Activated CD8-positive, alpha-beta memory T cell treated with anti-CD3 and anti-CD28 coated beads, Interleukin-2, amount 50 U/mL, for 24 hours (primary cell): ENCODE data around the gene MSI2.

ENCODE experiments used
- DNase-seq: peaks from one replicate; pipeline ENCODE4 v3.0.0-alpha.2; 2020; ENCODE audit errors: extremely low read depth

Gene MSI2

DNA sequence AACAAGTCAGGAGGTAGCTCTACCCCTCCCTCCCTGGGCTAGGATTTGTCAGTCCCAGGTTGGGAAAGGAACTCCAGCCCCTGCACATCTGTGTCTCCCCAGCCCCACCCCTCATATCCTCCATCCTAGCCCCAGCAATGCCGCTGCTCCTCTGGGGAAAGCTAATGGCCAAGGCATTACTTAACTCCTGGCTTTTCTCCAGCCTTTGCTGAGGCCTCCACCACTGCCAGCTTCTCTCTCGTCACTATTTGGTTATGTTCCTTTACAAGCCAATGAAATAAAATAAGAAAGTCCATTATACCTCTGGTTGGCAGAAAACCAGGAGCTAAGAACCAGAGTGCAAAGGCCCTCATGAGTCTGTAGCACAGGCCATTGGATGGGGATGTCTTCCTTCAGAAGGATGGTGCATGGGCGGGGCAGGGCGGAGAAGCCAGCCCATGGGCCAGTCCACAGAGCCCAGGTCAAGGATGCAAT lies 317.8 kb downstream of the MSI2 start:
- DNase-seq, result no peak

DNA sequence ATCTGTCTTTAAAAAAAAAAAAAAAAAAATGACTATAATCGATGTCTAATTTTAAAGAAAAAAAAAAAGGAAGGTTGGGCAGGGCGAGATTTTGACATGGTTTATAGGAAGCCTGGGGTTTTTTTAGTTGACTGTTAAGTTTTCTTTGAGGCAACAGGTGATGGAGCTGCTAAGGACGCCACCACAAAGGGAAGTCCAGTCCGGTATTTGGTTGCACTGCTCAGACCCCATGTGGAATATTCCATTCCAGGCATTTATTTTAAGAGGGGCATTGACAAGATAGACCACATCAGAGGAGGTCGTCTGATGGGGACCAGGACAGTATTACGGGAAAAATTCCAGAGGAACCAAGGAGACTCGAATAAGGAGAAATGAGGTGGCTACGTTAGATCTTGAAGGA lies 320.4 kb downstream of the MSI2 start:
- no peak for DNase-seq

DNA sequence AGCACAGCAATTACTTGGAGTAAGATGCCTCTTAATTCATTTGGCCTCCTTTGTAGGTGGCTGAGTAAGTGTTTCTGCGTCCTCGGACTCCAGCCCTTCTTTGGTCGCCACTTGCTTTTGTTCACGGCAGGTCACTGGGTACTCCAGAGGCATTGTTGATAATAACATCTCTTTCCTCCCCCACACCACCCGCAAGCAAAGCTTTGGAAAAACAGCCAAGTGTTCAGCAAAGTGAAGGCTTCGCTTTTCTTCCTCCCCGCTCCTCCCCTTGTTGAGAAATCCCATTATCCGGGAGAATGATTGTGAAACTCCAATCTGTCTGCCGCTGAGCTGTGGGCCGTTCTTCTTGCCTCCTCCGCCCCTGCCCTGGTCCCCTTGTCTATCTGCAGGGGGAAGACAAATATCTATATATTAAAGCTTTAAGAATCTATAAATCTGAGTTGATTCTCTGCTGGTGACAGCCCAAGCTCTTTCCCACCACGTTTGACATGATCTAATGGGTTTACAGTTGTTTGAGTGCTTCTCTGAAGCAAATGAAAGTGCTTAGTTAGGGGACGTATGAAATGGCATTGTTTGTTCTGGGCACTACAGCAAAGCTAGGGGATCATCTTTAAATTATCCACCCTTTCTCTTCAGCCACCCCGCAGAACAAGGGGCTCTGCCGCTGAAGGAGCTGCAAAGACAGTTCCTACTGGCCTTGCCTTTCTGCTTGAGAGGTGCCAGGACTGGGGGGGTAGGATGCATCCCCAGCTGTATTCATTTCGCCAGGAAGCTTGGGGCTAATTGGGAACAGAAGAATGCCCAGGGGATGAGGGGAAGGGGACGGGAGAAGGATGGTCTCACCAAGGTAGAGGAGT lies 321.7 kb downstream of the MSI2 start:
- DNase-seq, result no peak

DNA sequence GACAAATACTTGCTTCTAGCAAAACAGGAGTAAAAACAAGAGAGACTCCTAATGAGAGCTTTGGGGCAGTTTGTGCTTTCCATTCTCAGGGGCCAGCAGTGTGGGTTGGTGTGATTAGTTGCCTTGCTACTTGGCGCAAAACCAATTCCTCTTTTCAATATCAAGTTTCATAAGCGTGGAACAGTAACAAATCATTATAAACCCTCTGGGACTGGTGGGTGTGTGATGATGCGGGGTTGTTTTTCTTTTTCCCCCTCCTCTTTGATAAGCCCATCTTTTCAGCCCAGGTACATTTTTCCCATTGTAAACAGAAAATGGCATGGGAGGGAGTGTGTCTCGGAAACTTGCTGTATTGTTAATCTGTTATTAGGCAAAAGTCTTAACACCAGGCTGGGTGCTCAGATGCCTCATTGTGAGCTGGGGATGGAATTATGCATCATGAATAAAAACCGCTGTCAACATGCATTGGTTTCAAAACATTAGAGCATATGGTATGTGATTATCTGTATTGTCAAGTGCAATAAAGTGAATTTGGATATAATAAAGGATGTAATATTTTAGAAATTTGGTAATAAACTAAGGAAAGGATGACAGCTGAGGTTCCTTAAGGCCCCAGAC lies 322.4 kb downstream of the MSI2 start:
- DNase-seq, result no peak

DNA sequence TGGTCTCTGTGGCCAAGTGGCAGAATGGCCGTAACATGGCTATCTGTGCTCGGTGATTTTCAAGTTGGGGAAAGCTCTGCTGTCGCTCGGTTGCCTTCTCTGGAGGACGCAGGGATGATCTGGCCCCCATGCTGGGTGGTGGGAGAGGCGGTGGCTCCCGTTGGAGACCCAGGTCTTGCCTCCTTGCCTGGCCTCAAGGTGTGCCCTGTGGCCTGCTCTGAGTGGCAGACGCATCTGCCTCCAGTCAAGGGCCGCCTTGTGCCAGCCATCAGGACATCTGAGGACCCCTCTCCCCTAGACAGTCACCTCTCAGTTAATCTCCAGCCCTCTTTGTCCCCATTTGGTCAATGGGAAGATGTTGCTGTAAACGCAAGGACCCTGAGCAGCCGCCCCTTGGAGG lies 322.9 kb downstream of the MSI2 start:
- DNase-seq, result no peak

DNA sequence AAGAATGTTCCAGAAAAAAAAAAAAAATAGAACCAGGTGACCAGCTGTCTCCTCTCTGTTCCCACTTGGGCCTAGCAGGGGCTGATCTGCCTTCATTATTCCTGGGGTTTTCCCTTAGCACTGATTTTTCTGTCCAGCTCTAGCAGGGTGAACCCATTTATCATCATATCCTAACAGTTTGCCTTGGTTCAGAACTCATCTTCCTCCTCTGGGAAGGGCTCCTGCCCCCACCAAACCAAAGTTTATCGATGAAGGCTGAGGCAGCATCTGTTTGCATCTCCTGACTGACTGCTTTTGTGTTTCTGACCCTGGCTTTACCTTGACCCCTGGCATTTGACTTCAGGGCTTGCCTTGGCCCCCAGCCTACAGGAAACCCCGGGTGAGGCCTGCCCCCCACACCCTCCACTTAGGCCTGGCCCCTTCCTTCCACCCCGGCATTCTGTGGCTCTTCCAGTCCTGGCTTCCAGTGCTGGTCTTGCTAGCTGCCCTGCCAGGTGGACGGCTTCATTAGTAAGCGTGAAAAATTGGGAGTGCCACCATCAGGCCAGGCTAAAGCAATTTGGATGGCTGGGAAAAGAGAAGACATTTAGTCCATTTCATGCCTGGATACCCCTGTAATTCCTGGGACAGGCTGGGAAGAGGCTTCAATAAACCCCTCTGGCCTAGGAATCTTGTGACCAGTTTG lies 323.9 kb downstream of the MSI2 start:
- DNase-seq, result no peak

DNA sequence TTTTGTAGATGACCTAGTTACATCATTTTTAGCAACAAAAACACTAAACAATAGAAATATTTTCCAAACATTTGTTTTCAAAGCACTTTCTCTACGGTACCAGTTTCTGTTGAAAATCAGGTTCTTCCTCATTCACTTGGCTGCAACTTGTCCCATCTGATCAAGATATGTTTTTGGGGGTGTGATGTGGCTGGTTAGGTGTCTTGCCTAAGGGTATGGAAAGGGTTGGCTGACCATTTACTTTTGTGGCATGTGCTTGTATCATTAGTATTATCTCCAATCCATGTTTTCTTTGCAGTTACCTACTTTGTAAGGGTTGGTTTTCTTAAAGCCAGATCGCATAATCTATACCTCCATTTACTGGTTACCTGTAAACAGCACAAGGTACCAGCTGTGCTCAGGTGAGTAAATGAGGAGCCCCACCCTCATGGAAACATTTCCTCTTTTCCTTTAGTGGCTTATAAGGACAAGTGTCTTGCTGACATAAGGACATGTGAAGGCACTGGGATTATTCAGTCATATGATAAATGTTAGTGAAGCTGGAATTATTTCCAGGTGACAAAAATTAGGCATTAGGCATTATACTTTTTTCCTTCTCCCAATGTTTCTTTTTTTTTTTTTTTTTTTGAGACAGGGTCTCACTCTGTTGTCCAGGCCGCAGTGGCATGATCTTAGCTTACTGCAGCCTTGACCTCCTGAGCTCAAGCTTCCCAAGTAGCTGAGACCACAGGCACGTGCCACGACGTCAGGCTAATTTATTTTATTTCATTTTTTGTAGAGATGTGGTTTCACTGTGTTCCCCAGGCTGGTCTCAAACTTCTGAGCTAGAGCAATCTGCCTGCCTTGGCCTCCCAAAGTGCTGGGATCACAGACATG lies 326.8 kb downstream of the MSI2 start:
- no peak for DNase-seq

DNA sequence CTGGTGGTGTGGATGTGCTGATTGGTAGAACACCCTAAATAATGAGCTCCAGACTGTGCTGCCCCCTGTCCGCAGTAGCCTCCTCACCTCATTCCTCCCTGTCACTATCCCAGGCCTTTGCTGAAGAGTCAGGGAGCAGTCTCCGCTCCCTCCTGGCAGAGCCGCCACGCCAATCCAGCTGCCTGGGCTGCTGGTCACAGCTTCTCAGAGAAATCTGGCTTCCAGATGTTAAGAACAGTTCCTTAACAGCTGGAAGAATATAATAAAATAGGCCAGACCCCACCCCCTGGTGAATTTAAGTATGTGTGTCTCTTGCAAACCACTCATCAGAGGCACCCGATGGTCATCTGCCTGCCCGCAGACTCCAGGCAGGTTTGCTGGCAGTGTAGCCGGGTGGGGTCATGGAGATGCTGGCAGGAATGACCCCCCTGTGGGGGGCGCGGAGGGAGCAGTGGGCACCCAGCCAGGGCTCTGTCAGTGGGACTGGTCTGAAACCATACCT lies 327.8 kb downstream of the MSI2 start:
- no peak for DNase-seq

DNA sequence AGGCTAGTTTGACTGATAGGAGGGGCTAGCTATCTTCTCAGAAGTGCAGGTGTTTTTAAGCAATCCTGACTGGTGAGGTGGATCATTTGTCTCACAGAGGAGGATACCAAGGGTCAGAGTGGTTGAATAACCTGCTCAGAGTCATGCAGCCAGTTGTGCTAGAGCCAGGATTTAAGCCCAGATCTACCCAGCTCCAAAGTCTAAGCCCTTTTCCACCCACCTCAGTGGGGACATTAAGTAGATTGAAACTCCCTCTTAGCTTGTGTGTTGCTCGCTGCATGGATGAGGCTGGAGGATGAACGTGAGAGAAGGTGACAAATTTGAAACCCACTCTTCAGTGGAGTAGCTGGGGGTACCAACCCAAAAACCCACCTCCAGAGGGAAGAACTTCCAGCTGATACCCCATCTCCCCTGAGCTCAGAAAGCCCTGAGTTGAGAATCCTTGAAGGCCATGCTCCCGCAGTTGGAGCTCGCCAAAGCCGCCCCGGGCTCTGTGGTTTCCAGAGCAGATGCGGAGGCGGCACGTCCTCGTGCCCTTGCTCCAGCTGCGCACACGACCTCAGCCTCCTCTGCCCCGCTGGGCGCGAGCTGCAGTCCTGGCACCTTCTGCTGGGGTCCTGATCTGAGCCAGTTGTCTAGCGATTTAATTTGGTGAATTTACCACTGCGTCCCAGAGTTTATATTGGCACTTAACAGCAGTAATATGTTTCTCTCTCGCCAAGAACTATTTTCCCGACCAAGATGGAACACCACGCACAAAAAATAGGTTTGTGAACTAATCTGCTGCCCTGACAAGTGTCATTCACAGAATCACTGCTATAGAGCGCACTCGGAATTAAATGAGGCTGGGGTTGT lies 329.2 kb downstream of the MSI2 start:
- no peak for DNase-seq

DNA sequence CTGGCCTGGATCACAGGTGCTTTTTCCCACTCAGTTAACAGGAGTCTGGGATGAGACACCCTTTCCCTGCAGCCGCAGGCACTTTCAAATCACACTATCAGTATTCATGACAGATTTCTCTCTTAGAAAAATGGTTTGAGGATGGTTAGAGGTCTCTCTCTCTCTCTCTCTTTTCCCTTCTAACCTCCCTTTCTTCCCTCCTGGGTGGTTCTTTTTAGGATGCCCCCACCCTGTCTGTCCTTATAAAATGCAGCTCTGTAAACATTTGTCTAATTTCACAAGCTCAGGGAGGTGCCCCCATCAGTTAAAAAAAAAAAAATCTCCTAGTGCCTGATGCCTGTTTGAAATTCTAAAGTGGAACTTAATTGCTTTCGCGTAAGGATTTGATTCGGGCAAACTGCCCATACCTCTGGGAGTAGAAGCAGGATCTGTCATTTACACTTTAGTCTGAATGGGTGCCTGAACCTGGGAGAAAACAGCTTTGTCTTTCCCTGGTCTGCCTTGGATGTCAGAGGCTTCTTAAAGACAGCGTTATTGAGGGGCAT lies 329.9 kb downstream of the MSI2 start:
- no peak for DNase-seq

DNA sequence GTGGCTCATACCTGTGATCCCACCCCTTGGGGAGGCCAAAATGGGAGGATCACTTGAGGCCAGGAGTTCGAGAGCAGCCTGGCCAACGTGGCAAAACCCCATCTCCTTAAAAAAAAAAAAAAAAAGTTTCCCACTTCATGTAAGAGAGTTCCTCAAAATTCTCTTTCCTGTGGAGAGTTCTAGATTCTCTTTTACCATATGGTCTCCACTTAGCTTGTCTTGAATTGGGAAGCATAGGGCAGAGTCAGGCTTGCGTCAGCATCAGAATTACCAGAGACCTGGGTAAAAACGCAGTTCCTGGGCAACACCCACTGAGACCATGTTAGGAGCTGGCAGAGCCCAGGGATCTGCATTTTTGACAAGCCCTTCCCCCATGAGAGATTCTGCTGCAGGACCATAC lies 330.4 kb downstream of the MSI2 start:
- no peak for DNase-seq

DNA sequence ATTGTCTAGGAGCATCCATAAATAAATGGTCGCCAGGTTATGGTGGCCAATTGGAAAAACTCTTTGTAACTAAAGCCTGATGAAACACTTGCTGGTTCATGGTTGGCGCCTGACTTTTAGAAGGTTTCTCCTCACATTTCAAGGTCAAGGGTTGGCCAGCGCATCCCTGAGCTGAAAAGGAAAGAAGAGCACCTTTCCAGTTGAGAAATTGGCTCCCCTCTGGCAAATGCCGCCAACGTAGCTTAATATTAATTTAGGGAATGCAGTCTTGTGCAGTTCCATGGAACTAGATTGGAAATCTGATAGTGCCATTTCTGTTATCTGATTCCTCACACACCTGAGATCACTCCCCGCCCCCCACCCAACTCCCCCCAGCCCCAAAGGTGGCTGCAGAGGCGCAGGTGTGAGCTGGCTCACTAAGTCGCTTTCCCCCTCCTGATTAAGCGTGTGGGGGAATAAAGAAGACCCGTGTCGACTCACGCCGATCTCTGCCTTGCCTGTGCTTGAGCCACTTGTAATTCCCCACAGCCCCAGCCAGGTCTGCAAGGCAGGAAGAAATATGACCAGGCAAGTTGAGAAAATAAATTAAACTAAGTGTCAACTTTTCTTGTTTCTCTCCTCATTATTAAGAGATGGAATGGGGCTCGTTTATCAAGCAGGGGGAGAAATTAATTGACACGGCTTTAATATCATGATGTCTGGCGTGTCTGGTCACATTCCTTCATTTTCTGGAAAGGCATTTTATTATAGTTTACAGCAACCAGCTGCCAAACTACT lies 331.1 kb downstream of the MSI2 start:
- no peak for DNase-seq

DNA sequence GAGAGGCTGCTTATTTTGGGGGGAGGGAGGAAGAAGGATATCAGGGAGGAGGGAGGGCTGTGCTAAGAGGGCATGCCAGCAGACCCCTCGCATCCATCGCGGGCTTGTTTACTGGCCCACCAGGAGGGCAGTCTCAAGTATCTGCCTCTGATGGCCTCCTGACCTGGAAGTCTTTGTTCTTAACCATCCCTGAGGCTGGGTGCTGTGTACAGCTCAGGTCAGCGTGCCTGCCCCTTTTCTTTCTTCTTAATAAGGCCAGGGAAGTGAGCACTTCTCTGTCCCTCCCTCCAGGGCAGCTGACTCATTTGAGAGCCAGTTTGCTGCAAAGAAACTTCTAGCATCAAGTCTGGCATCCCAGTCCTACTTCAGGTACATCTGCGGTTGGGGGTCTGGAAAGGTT lies 331.8 kb downstream of the MSI2 start:
- no peak for DNase-seq

DNA sequence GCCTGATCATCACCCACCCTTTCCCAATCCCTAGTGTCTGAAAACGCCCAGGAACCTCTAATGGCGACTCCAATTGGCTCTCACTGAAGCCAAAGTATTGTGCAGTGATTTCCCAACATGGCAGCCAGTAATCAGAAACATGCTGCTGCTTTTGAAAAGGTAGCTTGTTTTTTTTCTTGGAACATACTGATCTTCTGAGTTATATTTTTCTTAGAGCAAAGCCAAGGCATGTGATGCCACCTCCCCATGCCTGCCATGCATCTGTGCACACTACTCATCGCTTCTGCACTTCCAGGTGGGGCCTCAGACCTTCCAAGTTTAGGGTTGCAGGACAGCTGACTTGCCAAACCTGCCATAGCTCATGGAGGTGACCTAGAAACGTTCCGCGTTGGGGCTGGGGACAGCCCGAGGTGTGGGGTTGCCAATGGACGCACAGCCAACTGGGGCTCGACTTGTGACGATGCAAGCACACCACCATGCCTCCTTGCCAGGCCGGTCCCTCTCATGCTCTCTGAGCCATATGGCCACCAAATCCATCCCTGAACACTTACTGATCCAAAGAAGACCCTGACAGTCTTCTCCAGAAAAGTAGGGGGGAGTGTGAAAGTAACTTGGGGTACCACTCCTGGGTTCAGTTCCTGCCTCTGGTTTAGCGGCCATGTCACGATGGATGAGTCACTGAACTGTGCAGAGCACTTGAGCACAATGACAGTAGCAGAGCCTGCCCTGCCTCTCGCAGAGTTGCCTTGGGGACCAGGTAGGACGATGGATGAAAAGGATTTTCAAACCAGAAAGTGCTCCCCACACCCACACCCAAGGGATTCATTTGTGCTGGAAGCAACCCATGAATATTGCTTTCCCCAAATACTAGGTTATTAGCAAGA lies 333.1 kb downstream of the MSI2 start:
- no peak for DNase-seq

DNA sequence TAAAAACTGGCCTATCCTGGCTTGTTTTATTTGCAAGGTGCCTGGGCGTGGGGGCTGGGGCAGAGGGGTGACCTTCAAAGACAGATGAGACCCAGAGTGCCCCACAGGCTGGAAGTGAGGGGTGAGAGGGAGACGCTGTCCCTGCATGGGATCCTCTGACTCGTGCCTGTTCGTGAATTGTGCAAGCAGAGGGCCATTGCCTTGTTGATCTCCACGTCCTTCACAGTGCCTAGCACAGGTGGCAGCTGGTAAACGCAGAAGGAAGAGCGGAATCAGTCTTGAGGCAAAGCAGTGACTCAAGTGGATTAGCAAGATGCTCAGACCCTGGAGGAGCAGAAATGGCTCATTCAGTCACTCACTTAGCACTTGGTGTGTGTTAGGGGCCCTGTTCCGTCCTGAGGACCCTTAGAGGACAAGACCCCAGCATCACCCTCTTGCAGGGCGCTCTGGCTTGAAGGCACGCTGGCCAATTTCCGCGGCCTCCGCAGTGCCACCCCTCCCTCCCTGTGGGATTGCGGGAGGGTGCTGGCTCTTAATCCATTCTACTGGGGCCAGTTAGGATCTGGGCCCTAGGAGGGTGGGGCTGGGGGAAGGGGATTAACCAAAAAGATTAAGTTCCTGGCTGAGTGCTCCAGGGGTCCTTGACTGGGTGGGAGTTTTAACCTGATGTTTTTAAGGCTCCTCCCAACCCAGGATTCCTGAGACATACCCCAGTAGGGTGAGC lies 337.6 kb downstream of the MSI2 start:
- no peak for DNase-seq

DNA sequence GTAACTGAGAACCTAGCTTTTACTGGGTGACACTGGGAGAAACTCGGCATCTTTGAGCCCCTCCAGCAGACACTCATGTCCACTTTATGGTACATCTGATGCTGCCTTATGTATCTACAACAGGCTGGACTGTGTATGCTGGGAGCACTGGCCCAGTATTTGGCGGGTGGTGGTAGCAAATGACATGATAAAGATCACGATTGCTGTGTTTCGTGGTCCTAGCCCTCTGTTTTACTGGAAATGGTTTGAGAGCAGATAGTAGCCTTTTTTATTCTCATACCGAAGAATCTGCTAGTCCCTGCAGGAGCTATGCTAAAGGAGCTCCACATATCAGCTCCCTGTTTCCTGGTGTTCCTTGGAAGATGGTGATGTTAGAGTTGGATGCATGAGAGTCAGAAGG lies 338.4 kb downstream of the MSI2 start:
- DNase-seq, result no peak

DNA sequence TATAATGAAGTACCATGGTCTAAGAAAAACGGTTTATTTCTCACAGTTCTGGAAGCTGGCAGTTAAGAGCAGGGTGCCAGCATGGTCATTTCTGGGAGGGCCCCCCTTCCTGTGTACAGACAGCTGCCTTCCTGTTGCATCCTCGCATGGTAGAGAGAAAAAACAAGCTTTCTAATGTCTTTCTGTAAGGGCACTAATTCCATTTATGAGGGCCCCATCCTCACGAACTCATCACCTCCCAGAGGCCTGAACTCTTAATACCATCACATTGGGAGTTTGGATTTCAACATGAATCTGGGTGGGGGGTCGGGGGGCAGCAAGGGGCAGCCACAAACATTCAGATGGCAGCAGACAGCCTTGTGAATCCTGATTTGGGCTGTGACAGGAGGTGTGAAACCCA lies 339.1 kb downstream of the MSI2 start:
- DNase-seq, result no peak
